ENCODE results near the gene THOC2.
"Not testable (repeated sequence)": the region's sequence is repeated elsewhere in the genome, so short reads cannot be mapped to it uniquely, and the experiment has no call there.

The THOC2 gene

DNA sequence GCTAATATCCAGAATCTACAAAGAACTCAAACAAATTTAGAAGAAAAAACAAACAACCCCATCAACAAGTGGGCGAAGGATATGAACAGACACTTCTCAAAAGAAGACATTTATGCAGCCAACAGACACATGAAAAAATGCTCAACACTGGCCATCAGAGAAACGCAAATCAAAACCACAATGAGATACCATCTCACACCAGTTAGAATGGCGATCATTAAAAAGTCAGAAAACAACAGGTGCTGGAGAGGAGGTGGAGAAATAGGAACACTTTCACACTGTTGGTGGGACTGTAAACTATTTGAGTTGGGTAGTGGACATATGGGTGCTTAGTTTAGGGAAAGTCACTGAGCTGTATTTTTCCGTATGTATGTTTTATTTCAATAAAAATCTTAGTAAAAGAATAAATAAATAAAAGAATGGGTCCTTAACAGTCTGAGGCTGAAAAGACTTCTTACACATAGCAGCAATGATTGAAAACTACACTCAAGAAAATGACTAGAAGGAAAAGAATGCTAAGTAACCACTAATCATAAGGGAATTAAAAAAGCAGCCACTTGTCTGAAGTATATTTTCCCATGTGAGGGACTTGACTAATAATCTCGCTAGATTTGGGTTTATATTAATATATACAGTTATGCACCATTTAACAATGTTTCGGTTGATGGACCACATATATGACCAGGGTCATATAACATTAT, 68.2 kb downstream of the THOC2 start:
- not testable (repeated sequence) for DNase-seq (ENCODE audit: low spot score)

DNA sequence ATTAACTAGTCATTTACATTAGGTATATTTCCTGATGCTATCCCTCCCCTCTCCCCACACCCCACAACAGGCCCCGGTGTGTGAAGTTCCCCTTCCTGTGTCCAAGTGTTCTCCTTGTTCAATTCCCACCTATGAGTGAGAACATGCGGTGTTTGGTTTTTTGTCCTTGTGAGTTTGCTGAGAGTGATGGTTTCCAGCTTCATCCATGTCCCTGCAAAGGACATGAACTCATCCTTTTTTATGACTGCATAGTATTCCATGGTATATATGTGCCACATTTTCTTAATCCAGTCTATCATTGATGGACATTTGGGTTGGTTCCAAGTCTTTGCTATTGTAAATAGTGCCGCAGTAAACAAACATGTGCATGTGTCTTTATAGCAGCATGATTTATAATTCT, 69.1 kb downstream of the THOC2 start:
- DNase-seq (ENCODE audit: low spot score) = not testable (repeated sequence)

- not testable (repeated sequence) for DNase-seq (ENCODE audit: low spot score)
These were observed 76.3 kb downstream of the THOC2 start for GRCh38 chrX:123656507-123656906.

- not testable (repeated sequence) for DNase-seq (ENCODE audit: low spot score)
These were observed 84.1 kb downstream of the THOC2 start for GRCh38 chrX:123648811-123649181.

DNA sequence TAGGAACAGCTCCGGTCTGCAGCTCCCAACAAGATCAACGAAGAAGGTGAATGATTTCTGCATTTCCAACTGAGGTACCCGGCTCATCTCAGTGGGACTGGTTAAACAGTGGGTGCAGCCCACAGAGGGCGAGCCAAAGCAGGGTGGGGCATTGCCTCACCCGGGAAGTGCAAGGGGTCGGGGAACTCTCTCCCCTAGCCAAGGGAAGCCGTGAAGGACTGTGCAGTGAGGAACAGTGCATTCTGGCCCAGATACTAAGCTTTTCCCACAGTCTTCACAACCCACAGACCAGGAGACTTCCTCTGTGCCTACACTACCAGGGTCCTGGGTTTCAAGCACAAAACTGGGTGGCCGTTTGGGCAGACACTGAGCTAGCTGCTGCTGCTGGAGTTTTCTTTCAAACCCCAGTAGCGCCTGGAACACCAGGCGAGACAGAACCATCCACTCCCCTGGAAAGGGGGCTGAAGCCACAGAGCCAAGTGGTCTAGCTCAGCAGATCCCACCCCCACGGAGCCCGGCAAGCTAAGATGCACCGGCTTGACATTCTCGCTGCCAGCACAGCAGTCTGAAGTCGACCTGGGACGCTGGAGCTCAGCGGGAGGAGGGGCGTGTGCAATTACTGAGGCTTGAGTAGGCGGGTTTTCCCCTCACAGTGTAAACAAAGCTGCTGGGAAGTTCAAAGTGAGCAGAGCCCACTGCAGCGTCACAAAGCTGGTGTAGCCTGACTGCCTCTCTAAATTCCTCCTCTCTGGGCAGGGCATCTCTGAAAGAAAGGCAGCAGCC, 84.6 kb downstream of the THOC2 start:
- DNase-seq (ENCODE audit: low spot score) = no peak

DNA sequence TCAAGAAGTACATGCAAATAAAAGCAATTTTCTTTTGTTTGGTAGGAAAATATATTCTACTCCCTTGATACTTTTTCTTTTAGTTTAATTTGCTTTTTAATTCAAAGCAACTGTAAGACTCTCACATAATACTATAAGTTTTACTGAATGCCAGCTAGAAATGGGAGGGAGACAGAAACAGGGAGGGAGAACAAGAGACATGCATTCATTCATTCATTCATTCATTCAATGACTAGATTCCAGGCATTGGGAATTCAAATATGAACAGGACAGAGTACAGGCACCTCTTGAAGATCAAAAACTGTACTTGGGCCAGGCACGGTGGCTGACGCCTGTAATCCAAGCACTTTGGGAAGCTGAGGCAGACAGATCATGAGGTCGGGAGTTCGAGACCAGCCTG, 85.6 kb downstream of the THOC2 start:
- no peak for DNase-seq (ENCODE audit: low spot score)

DNA sequence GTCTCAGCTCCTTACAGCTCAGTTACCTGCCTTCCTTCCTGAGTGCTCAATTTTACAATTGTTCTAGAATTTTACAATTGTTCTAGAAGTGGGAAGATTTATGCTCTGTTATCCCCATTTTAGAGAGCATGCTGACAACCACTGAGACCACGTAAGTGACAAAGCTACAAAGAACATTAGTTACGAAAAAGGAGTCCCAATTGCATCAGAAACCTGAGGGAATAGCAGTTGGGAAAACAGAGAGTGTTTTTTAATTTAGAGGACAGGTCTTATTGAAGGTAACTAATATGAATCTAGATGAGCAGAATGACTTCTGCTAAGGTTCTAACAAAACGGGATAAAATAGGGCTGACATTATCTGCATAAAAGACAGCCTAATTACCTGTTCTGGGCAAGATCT, 103.3 kb downstream of the THOC2 start:
- no peak for DNase-seq (ENCODE audit: low spot score)

GRCh38 chrX:123626962-123627361, 105.9 kb downstream of the THOC2 start:
- DNase-seq (ENCODE audit: low spot score) = no peak

DNA sequence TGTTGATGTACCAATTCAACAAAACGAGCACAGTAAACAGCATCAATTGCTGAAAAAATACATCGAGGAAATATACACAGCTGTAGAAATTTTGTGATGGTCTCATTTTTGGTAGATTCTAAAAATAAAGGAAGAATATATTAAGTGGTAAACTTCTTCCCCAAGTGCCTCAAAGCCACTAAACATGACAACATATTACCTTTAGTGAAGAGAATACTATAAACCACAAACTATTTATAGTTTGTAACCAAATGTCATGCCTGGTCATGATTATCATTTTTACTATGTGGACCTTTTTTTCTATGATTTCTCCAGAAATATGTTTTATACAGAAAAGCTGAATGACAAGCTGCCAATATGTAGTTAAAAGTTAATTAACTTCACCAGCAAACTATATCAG, 106.9 kb downstream of the THOC2 start:
- no peak for DNase-seq (ENCODE audit: low spot score)

- DNase-seq (ENCODE audit: low spot score) = no peak
These were observed 107.4 kb downstream of the THOC2 start for GRCh38 chrX:123625477-123625876.

DNA sequence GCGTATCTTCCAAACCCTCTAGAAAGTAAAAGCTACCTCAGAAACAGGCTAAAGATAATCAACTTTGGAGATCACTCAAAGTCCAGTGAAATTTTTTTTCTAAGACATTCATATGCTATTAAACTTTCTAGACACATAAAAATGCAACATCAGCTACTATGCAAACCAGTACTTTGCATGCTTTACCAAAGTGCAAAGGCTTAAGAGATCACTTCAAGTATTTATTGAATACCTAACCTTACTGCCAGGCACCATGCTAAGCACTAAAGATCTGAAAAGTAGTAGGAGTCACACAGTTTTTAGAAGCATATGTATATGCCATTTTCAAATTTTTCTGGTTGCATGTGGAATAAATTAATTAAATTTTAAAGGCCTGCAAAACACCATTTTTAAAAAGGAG, 115.8 kb downstream of the THOC2 start:
- DNase-seq (ENCODE audit: low spot score) = no peak

GRCh38 chrX:123610915-123611314, 121.9 kb downstream of the THOC2 start:
- no peak for DNase-seq (ENCODE audit: low spot score)

DNA sequence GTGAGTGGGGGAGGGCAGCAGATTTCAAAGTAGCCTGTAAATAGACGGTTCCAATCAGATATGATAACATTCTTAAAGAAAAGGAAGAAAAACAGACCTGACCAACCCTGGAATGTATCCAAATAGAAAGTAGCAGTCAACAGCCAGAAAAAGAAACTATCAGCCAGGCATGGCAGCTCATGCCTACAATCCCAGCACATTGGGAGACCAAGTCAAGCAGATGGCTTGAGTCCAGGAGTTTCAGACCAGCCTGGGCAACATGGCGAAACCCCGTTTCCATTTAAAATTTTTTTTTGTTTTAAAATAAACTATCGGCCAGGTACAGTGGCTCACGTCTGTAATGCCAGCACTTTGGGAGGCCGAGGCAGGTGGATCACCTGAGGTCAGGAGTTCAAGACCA, 125.0 kb downstream of the THOC2 start:
- no peak for DNase-seq (ENCODE audit: low spot score)

GRCh38 chrX:123607270-123607669, 125.6 kb downstream of the THOC2 start:
- DNase-seq (ENCODE audit: low spot score) = no peak

GRCh38 chrX:123603491-123603890, 129.4 kb downstream of the THOC2 start:
- DNase-seq (ENCODE audit: low spot score) = no peak

DNA sequence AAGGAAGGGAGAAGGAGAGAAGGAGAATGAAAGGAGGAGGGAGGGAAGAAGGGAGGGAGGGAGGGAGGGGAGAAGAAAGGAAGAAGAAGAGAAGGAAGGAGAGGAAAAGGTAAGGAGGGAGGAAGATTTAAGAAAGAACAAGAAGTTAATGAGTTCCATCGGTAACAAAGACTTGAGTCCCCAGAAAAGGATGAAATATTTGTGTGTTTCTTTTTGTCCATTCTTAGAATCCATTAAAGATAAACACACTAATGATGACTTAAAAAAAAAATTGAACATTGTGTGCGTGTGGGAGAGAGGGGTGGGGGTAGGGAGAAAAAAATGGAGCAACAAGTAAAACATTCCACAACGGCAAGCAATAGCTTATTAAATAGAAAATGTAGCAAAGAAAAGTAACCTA, 131.4 kb downstream of the THOC2 start:
- no peak for DNase-seq (ENCODE audit: low spot score)

DNA sequence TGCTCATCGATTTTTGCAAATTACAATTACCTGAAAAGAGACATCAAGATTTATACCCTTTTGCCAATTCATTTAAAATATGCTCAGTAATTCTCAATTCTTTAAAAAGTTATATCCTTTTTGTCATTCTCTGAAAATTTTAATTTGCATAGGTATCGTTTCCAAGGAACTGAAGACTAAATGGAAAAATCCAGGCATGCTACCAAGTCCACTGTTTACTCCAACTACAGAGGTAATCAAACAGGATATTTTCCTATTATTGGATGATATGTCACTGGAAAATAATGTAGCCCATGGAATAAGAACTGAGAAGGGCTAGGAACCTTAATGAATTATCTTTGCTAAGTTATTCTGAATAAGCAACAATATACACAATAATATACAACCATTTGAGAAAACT, 132.7 kb downstream of the THOC2 start:
- DNase-seq (ENCODE audit: low spot score) = no peak

DNA sequence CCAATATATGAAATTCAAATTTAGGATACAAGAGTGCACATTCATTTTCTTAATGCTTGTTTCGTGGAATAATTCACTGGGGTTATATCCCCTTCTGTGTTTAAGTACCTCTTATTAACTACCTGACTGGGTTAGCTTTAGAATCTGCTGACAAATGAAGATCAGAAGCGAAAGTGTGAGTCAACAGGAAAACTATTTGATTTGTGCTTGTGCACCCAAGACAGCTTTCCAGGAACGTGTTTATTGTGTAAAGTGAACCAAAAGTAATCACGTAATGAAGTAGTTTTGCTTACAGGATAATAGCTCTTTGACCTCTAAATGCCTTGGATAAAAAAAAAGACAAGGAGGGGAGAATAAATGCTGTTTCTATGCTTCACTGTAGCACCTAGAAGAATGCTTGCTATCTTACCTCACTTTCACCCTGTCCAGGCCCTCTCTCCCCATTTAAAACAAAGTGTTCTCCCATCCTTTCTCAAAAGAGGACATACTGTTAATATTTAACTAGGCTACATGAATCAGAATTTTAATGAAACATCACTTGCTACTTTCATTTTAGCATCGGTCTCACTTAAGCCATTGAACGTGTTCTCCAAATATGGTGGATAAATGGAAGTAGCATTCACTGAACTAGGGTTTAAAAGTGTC, 141.9 kb downstream of the THOC2 start:
- DNase-seq (ENCODE audit: low spot score) = no peak

DNA sequence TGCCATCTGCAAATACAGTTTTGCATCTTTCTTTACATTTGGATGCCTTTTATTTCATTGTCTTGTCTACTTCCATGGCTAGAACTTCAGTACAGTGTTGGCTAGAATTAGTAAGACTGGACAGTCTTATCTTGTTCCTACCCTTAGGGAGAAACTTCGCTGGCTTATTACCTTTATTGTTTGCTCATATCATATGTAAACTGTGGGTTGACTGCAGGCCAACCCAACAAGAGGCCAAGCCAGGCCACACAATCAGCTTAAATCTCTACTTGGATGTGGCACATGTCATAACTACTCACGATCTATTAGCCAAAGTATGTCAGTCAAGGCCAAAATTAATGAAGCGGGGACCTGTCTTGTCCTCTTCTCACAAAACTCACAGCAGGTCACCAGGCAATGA, 144.1 kb downstream of the THOC2 start:
- DNase-seq (ENCODE audit: low spot score) = no peak

GRCh38 chrX:123581586-123581985, 151.3 kb downstream of the THOC2 start:
- no peak for DNase-seq (ENCODE audit: low spot score)

DNA sequence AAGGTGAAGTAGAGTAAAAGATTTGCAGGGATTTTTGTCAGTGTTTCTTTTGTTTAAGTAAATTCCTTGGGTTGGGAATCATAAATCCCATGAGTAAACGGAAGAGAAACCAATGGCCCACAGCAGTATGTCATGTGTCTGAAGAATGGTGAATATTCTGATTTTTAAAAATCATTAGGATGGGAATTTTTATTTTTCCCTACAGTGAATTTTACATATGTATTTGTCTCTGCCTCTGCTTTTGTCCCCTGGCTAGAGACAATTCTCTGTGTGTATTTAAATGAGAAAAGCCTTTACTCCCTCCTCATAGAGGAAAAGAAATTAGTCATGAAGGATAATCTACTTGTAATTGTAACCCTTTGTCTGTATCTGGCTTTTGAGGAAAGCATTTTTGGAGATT, 152.1 kb downstream of the THOC2 start:
- no peak for DNase-seq (ENCODE audit: low spot score)

DNA sequence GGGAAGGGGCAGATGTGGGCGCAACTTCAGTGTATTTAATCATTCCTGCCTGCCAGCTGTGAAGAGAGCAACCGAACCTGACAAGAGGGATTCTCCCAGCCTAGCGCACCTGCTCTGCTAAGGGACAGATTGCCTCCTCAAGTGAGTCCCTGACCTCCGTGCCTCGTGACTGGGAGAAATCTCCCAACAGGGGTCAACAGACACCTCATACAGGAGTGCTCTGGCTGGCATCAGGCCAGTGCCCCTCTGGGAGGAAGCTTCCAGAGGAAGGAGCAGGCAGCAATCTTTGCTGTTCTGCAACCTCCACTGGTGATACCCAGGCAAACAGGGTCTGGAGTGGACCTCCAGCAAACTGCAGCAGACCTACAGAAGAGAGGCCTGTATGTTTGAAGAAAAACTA, 158.8 kb downstream of the THOC2 start:
- DNase-seq (ENCODE audit: low spot score) = not testable (repeated sequence)

- DNase-seq (ENCODE audit: low spot score) = no peak
These were observed 162.8 kb downstream of the THOC2 start for GRCh38 chrX:123570011-123570590.

Measured in pons (tissue), 1 donor.